ENCODE measurements around the gene POP7.

POP7 gene

DNA sequence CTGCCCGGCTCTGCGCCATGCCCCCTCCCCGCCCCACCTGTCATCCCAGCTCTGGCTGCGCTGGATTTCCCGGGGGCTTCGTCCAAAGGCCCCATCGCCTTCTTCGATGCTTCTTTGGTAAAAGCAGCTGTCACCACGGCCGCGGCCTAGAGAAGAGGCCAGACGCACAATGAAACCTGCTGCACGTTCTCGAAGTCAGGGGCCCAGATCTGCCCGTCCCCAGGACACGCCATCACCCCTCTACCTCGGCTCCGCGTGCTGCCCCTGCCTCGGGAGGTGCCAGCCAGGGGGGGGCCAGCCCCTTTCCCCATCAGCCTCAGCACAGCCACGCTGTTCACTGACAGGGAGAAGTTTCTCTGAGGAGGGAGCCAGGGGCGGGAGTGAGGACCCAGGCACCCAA is 18.7 kb upstream of the POP7 start:
- no peak overlapping the region for H3K4me2 ChIP-seq (ENCODE audit: low read depth, low read length, poor library complexity, severe bottlenecking)
- no peaks in the 10 kb centered on the region for H3K9me2 ChIP-seq (replicated peaks; ENCODE audit: insufficient read depth, low read length)
- TF ChIP-seq EZH2phosphoT487 (conservative IDR thresholded peaks at IDR 0.05; ENCODE audit: low read length), result no peak
- TF ChIP-seq, protein P1, sequence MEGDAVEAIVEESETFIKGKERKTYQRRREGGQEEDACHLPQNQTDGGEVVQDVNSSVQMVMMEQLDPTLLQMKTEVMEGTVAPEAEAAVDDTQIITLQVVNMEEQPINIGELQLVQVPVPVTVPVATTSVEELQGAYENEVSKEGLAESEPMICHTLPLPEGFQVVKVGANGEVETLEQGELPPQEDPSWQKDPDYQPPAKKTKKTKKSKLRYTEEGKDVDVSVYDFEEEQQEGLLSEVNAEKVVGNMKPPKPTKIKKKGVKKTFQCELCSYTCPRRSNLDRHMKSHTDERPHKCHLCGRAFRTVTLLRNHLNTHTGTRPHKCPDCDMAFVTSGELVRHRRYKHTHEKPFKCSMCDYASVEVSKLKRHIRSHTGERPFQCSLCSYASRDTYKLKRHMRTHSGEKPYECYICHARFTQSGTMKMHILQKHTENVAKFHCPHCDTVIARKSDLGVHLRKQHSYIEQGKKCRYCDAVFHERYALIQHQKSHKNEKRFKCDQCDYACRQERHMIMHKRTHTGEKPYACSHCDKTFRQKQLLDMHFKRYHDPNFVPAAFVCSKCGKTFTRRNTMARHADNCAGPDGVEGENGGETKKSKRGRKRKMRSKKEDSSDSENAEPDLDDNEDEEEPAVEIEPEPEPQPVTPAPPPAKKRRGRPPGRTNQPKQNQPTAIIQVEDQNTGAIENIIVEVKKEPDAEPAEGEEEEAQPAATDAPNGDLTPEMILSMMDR (IDR thresholded peaks at IDR 0.05; ENCODE audit: insufficient read depth, low read length, poor library complexity, severe bottlenecking), result no peak
- peaks cover 9% of the 10 kb centered on the region; the same call in 1 of the 2 replicates for H4K20me1 ChIP-seq (ENCODE audit: low read depth, low read length)
- H3K27me3 ChIP-seq (ENCODE audit: low read length), result no peaks in the 10 kb centered on the region
- no peaks in the 10 kb centered on the region for H3K36me3 ChIP-seq (ENCODE audit: low read length)
- H3K4me3 ChIP-seq (ENCODE audit: insufficient read depth, low read length, poor library complexity, severe bottlenecking), result no peak overlapping the region
- H3K79me2 ChIP-seq (ENCODE audit: insufficient read depth, low read length), result peaks cover 29% of the 10 kb centered on the region
- H3F3A ChIP-seq (ENCODE audit: insufficient read depth), result 0 out of 2 replicates have a peak, but pooled peaks cover 2% of the 10 kb centered on the region
- H3K9ac ChIP-seq (ENCODE audit: low read length), result no peak overlapping the region
- no peak overlapping the region for H3K27ac ChIP-seq (ENCODE audit: low read depth, low read length)
- H3K9me3 ChIP-seq (ENCODE audit: insufficient read depth, low read length), result no peaks in the 10 kb centered on the region
- no peak overlapping the region for H2AFZ ChIP-seq (ENCODE audit: low read depth, low read length, severe bottlenecking)

DNA sequence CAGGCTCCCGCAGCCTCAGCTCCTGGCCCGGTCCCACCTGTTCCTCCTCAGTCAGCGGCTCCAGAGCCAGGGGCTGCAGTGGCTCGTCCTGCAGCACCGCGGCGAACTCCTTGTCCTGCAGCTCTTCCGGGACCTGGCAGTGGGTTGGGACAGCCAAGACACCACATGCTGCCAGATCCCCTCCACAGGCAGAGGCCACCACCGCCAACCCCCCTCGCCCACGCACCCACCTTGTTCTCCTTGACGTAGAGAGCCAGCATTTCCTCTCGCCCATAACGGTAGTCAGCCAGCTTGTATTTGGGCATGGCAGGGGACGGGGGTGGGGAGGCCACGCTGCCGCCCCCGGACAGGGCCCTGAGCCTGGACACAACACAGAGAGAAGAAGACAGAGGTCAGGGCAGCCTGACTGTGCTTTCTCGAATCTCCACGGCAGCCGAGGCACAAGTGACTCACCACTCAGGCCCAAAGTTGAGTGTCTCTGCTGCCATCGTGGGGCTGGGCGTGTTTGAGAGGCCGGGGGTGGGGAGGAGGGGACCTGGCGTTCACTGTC is 18.1 kb upstream of the POP7 start:
- TF ChIP-seq, protein P1 (IDR thresholded peaks at IDR 0.05; ENCODE audit: insufficient read depth, low read length, poor library complexity, severe bottlenecking), result no peak
- no peak for TF ChIP-seq EZH2phosphoT487 (conservative IDR thresholded peaks at IDR 0.05; ENCODE audit: low read length)
- peaks cover 9% of the 10 kb centered on the region; the same call in 1 of the 2 replicates for H4K20me1 ChIP-seq (ENCODE audit: low read depth, low read length)
- no peaks in the 10 kb centered on the region for H3K36me3 ChIP-seq (ENCODE audit: low read length)
- peaks cover 8% of the 10 kb centered on the region; the same call in 1 of the 2 replicates for H3F3A ChIP-seq (ENCODE audit: insufficient read depth)
- no peak overlapping the region for H2AFZ ChIP-seq (ENCODE audit: low read depth, low read length, severe bottlenecking)
- no peak overlapping the region for H3K4me2 ChIP-seq (ENCODE audit: low read depth, low read length, poor library complexity, severe bottlenecking)
- no peak overlapping the region for H3K4me3 ChIP-seq (ENCODE audit: insufficient read depth, low read length, poor library complexity, severe bottlenecking)
- no peak overlapping the region for H3K9ac ChIP-seq (ENCODE audit: low read length)
- H3K9me3 ChIP-seq (ENCODE audit: insufficient read depth, low read length), result no peaks in the 10 kb centered on the region
- no peak overlapping the region for H3K27ac ChIP-seq (ENCODE audit: low read depth, low read length)
- no peaks in the 10 kb centered on the region for H3K9me2 ChIP-seq (replicated peaks; ENCODE audit: insufficient read depth, low read length)
- H3K27me3 ChIP-seq (ENCODE audit: low read length), result no peaks in the 10 kb centered on the region
- H3K79me2 ChIP-seq (ENCODE audit: insufficient read depth, low read length), result peaks cover 34% of the 10 kb centered on the region

DNA sequence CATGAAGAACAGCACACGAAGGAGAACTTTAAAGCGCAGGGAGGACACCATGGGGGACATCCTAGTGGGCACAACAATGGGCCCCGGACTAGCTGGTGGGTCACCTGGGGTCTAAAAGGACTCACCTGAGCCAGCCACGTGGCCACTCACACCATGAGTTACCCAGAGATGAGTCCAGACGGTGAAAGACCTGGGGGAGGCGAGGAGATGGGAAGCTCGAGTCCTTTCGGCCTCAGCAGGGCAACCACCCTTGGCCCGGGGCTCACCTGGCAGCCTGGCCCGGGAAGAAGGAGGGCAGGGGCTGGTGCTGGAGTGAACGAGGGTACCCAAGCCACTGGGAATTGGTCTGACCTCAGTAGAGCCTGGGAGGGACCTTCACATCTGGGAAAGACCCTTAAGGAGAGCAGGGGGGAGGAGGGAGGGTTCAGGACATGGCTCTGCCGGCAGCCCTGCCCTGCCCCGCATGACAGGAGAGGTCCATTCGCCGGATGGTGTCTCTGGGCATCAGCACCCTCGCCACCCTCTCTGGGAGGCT is 17.5 kb upstream of the POP7 start:
- H4K20me1 ChIP-seq (ENCODE audit: low read depth, low read length), result peaks cover 9% of the 10 kb centered on the region; the same call in 1 of the 2 replicates
- H3K36me3 ChIP-seq (ENCODE audit: low read length), result no peaks in the 10 kb centered on the region
- peaks cover 40% of the 10 kb centered on the region for H3K79me2 ChIP-seq (ENCODE audit: insufficient read depth, low read length)

More for the DNA sequence above, 17.5 kb upstream of the POP7 start:
- no peaks in the 10 kb centered on the region for H3K9me3 ChIP-seq (ENCODE audit: insufficient read depth, low read length)
- H2AFZ ChIP-seq (ENCODE audit: low read depth, low read length, severe bottlenecking), result no peak overlapping the region
- no peak overlapping the region for H3K9ac ChIP-seq (ENCODE audit: low read length)
- no peak overlapping the region for H3K4me2 ChIP-seq (ENCODE audit: low read depth, low read length, poor library complexity, severe bottlenecking)
- peaks cover 9% of the 10 kb centered on the region; the same call in 1 of the 2 replicates for H3F3A ChIP-seq (ENCODE audit: insufficient read depth)
- no peak overlapping the region for H3K4me3 ChIP-seq (ENCODE audit: insufficient read depth, low read length, poor library complexity, severe bottlenecking)
- no peak for TF ChIP-seq EZH2phosphoT487 (conservative IDR thresholded peaks at IDR 0.05; ENCODE audit: low read length)
- TF ChIP-seq, protein P1 (IDR thresholded peaks at IDR 0.05; ENCODE audit: insufficient read depth, low read length, poor library complexity, severe bottlenecking), result no peak
- H3K9me2 ChIP-seq (replicated peaks; ENCODE audit: insufficient read depth, low read length), result no peaks in the 10 kb centered on the region
- H3K27me3 ChIP-seq (ENCODE audit: low read length), result no peaks in the 10 kb centered on the region
- H3K27ac ChIP-seq (ENCODE audit: low read depth, low read length), result no peak overlapping the region
